ENCODE measurements around the gene SGK1. TPM values are rescaled to one million over a fixed set of nuclear protein-coding genes. Genes with fewer than 3 reads are reported as not detected.

Gene SGK1
- total and polyA plus RNA-seq, 3 donors from 2014 or later = 91.3 to 208 (median 154) TPM

DNA sequence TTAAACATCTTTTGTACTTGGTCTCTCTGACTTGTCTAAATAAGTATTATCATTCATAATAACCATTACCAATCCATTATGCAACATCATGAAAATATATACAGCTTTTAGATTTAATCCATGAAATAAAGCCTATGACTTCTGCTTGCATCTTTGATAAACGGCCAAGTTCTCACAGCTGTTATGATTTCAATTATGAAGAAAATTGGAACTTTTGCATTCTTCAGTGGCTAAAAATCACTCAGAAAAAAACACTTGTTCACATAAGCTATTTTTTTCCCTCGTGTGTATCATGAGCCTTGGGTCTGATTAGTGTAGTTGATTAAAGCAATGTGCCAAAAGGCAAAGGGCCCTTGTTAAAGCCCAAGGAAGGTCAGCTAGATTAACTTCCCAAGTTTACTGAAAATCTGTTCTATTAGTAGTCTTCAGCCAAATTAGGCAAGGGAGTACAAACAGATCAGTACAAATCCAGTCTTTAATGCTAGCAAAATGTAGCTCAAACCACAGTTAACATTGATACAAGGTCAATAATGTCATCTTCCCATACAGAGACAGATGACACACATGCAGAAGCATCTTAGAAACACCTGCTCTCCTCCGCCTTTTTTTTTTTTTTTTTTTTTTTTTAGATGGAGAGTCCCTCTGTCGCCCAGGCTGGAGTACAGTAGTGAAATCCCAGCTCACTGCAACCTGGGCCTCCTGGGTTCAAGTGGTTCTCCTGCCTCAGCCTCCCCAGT is 69.9 kb downstream of the SGK1 start:
- Histone ChIP-seq H3K4me3 (no peak overlapping the region), H3K27ac (peak overlapping the region in 1 of 2 donors; percentile 15), H3K27me3 (no peaks in the 10 kb centered on the region), H3K4me1 (peaks cover 35% of the 10 kb centered on the region), H3K36me3 (ENCODE audit: low read depth, missing control alignments) (no peaks in the 10 kb centered on the region), H3K9me3 (no peaks in the 10 kb centered on the region)
- WGBS, 2 donors = 53 to 63% methylated on average over 4 of the region's 4 CpGs
- no peak for DNase-seq
- intact Hi-C loops (cut with DNase I; ENCODE audit: low total_unique reads) = no loop called here
- TF ChIP-seq, protein P1, sequence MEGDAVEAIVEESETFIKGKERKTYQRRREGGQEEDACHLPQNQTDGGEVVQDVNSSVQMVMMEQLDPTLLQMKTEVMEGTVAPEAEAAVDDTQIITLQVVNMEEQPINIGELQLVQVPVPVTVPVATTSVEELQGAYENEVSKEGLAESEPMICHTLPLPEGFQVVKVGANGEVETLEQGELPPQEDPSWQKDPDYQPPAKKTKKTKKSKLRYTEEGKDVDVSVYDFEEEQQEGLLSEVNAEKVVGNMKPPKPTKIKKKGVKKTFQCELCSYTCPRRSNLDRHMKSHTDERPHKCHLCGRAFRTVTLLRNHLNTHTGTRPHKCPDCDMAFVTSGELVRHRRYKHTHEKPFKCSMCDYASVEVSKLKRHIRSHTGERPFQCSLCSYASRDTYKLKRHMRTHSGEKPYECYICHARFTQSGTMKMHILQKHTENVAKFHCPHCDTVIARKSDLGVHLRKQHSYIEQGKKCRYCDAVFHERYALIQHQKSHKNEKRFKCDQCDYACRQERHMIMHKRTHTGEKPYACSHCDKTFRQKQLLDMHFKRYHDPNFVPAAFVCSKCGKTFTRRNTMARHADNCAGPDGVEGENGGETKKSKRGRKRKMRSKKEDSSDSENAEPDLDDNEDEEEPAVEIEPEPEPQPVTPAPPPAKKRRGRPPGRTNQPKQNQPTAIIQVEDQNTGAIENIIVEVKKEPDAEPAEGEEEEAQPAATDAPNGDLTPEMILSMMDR (IDR thresholded peaks at IDR 0.05) = no peak
- no peak for TF ChIP-seq POLR2A (IDR thresholded peaks at IDR 0.05)

DNA sequence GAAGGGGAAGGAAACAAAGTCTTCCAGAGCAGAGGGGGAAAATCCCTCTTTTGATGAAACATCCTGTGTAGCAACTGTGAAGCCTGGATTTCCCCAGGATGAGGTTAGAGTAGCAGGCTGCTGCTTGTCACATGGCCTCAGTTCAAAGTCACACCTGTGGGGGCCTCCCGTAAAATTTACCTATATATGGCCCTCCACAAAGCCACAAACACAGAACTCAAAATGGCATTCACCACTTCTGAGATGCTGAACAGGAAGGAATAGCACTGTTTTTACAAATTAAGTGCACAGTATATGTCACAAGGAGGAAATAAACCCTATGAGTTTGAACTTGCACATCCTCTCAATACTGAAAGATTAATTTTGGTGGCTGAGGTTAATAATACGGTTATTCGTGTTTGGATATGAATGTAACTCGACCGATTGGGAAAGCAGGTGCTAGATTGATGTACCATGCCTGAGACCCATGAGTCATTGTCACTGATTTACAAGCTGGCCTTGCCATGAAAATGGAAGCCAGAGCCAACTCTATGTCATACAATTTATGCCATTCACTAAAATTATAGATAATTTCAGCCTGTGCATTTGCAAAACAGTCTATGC is 70.6 kb downstream of the SGK1 start:
- no peak overlapping the region for H3K4me3 ChIP-seq
- no peaks in the 10 kb centered on the region for H3K27me3 ChIP-seq
- H3K4me1 ChIP-seq = peaks cover 35% of the 10 kb centered on the region
- no peaks in the 10 kb centered on the region for H3K36me3 ChIP-seq (ENCODE audit: low read depth, missing control alignments)
- no peaks in the 10 kb centered on the region for H3K9me3 ChIP-seq
- WGBS, 2 donors = 90 to 91% methylated on average over 5 of the region's 5 CpGs
- peak overlapping the region in 1 of 2 donors; percentile 8 for H3K27ac ChIP-seq
- intact Hi-C loops (cut with DNase I; ENCODE audit: low total_unique reads) = no loop called here
- TF ChIP-seq, protein P1 (IDR thresholded peaks at IDR 0.05) = no peak
- no peak for TF ChIP-seq POLR2A (IDR thresholded peaks at IDR 0.05)
- no peak for DNase-seq

DNA sequence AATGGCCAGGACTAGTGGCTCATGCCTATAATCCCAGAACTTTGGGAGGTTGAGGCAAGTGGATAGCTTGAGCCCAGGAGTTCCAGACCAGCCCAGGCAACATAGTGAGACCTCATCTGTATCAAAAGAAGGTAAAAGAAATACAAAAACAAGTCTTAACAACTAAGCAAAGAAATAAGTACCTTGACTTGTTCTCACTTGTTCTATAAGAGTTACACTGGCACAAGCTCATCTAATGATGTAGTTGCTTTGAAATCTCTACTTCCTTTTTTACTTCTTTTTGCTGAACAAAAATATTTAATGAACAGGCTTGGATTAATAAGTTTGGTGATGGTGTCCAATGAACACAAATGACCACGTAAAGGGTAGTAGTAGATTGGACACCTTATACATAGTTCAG is 72.2 kb downstream of the SGK1 start:
- Histone ChIP-seq H3K4me3 (no peak overlapping the region), H3K9me3 (no peaks in the 10 kb centered on the region), H3K27me3 (no peaks in the 10 kb centered on the region), H3K4me1 (peaks cover 23% of the 10 kb centered on the region), H3K36me3 (ENCODE audit: low read depth, missing control alignments) (no peaks in the 10 kb centered on the region), H3K27ac (no peak overlapping the region)
- DNase-seq = no peak
- WGBS, 2 donors = 84 to 87% methylated on average over 1 of the region's 1 CpG
- intact Hi-C loops (cut with DNase I; ENCODE audit: low total_unique reads) = no loop called here
- no peak for TF ChIP-seq POLR2A (IDR thresholded peaks at IDR 0.05)
- TF ChIP-seq, protein P1 (IDR thresholded peaks at IDR 0.05) = no peak

DNA sequence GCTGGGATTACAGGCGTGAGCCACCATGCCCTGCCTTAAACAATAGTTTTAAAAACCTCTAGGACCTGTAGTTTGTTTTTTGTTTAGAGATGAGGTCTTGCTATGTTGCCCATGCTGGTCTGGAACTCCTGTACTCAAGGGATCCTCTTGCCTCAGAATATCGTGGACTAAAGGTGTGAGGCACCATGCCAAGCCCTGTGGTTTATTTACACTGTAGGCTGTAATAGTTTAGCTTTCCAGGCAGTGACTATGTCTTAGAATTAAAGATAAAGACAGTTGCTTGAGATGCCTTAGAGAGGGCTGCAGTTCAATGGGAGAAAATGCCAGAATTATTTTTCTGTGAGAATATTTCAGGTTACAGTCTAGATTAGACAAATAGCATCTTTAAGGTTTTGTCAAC is 72.9 kb downstream of the SGK1 start:
- H3K27ac ChIP-seq = no peak overlapping the region
- H3K4me3 ChIP-seq = no peak overlapping the region
- TF ChIP-seq, protein P1 (IDR thresholded peaks at IDR 0.05) = no peak
- TF ChIP-seq POLR2A (IDR thresholded peaks at IDR 0.05) = no peak
- no peaks in the 10 kb centered on the region for H3K27me3 ChIP-seq
- 56 to 65% methylated on average over 2 of the region's 2 CpGs for WGBS, 2 donors
- DNase-seq = no peak
- intact Hi-C loops (cut with DNase I; ENCODE audit: low total_unique reads) = no loop called here
- peaks cover 17% of the 10 kb centered on the region for H3K4me1 ChIP-seq
- H3K9me3 ChIP-seq = no peaks in the 10 kb centered on the region
- no peaks in the 10 kb centered on the region for H3K36me3 ChIP-seq (ENCODE audit: low read depth, missing control alignments)

Data from testis (tissue), 3 donors.